Osteoblast (primary cell): ENCODE results near the gene GDI2. TPM values are rescaled to one million over a fixed set of nuclear protein-coding genes. Genes with fewer than 3 reads are reported as not detected.

Source experiments
- DNase-seq: peaks from one replicate; pipeline ENCODE4 v3.0.0; 2011; ENCODE audit warnings: low spot score, mixed read lengths; ENCODE audit not compliant: insufficient read length; ENCODE audit errors: missing footprints
- H2AFZ ChIP-seq: 2 replicates; pipeline ENCODE4 v1.6.0; 2011; ENCODE audit warnings: mild to moderate bottlenecking, low read length
- H3K27ac ChIP-seq: 2 replicates; pipeline ENCODE4 v1.5.1; 2011; ENCODE audit warnings: mild to moderate bottlenecking, low read depth, low read length, moderate library complexity
- H3K27me3 ChIP-seq: 2 replicates; pipeline ENCODE4 v1.6.0; 2012; ENCODE audit warnings: mild to moderate bottlenecking, control low read depth, inconsistent platforms, low read length, moderate library complexity; ENCODE audit not compliant: insufficient read depth
- H3K36me3 ChIP-seq: 2 replicates; pipeline ENCODE4 v1.5.1; 2011; ENCODE audit warnings: mild to moderate bottlenecking, low read length, control low read depth, moderate library complexity; ENCODE audit not compliant: insufficient read depth
- H3K4me1 ChIP-seq: 2 replicates; pipeline ENCODE4 v1.5.1; 2011; ENCODE audit warnings: mild to moderate bottlenecking, low read length, control low read depth, moderate library complexity; ENCODE audit not compliant: insufficient read depth
- H3K4me2 ChIP-seq: 2 replicates; pipeline ENCODE4 v1.6.0; 2011; ENCODE audit warnings: mild to moderate bottlenecking, low read length; ENCODE audit not compliant: insufficient read depth
- H3K4me3 ChIP-seq: fragments of 200-600 bp; sonication (generic); 3 replicates; pipeline ENCODE4 v1.5.1; 2012; ENCODE audit warnings: mild to moderate bottlenecking, low read length, inconsistent platforms; ENCODE audit not compliant: insufficient read depth
- H3K79me2 ChIP-seq: 2 replicates; pipeline ENCODE4 v1.6.0; 2012; ENCODE audit warnings: mild to moderate bottlenecking, low read length, control low read depth, inconsistent platforms; ENCODE audit not compliant: insufficient read depth
- H3K9me3 ChIP-seq: 2 replicates; pipeline ENCODE4 v1.5.1; 2011; ENCODE audit warnings: low read depth, low read length, control low read depth
- H4K20me1 ChIP-seq: 2 replicates; pipeline ENCODE4 v1.6.0; 2012; ENCODE audit warnings: mild to moderate bottlenecking, low read length, control low read depth; ENCODE audit not compliant: insufficient read depth
- total RNA-seq: library from RNA; depleted of rRNA; stranded (reverse); fragments of >200 nt; gene quantifications from 2 replicates; pipeline ENCODE4 v1.2.3, GENCODE V29; 2012
- TF ChIP-seq, protein P1 (sequence below): IDR thresholded peaks from 2 replicates; pipeline ENCODE4 v1.5.1; 2011; ENCODE audit warnings: mild to moderate bottlenecking, low read depth, low read length, moderate library complexity; ENCODE audit errors: extremely low read depth

Gene GDI2
- total RNA-seq, result 684 and 730 TPM in 2 replicates

DNA sequence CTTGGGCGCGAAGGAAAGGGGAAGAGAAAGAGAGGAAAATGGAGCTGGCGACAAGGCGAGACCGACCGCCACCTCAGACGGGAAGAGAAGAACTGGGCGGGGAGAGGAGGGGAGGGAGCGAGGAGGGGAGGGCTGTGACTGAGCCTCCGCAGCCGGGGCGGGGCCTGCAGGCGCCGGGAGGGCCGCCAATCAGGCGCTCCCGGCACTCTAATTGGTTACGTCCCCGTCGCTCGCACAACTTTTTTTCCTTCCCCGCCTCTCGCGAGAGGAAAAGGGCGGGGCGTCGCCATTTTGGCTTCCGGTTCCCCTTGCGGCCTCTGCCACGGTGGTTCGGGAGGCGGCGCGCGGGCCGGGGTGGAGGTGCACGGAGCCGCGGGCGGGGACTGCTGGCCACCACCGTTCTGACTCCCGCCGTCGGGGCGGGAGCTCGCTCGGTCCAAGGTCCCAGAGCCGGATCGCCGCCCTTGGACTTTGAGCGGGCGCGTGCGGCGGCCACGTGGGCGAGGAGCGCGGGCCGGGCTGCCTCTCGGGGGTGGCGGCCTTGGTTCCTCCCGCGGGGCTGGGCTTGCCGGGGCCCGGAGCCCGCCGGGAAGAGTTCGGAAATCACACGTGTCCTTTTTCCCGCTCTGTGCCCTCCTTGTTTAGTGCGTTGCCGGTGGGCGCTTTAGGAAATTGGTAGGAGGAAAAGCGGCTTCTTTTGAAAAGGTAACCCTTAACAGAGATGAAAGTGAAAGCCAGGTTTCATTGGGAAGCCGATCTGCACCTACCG is at the start of gene GDI2:
Gene GDI2, minus strand, starts transcription at position 94 of the 769 bp plus-strand sequence. CDS start 176 bp downstream, outside the sequence.
- Histone ChIP-seq H3K79me2 (peaks cover 55% of the 10 kb centered on the region), H3K4me3 (peak within 1 kb of the TSS; percentile 98), H3K27ac (peak within 1 kb of the TSS; percentile 88), H3K27me3 (no peaks in the 10 kb centered on the region), H3K4me1 (peaks cover 34% of the 10 kb centered on the region), H4K20me1 (peaks cover 39% of the 10 kb centered on the region), H3K4me2 (peak within 1 kb of the TSS; percentile 95), H2AFZ (peak within 1 kb of the TSS; percentile 91), H3K36me3 (no peaks in the 10 kb centered on the region), H3K9me3 (no peaks in the 10 kb centered on the region)
- DNase-seq, result peak; percentile 99
- TF ChIP-seq, protein P1, sequence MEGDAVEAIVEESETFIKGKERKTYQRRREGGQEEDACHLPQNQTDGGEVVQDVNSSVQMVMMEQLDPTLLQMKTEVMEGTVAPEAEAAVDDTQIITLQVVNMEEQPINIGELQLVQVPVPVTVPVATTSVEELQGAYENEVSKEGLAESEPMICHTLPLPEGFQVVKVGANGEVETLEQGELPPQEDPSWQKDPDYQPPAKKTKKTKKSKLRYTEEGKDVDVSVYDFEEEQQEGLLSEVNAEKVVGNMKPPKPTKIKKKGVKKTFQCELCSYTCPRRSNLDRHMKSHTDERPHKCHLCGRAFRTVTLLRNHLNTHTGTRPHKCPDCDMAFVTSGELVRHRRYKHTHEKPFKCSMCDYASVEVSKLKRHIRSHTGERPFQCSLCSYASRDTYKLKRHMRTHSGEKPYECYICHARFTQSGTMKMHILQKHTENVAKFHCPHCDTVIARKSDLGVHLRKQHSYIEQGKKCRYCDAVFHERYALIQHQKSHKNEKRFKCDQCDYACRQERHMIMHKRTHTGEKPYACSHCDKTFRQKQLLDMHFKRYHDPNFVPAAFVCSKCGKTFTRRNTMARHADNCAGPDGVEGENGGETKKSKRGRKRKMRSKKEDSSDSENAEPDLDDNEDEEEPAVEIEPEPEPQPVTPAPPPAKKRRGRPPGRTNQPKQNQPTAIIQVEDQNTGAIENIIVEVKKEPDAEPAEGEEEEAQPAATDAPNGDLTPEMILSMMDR, result no peak

DNA sequence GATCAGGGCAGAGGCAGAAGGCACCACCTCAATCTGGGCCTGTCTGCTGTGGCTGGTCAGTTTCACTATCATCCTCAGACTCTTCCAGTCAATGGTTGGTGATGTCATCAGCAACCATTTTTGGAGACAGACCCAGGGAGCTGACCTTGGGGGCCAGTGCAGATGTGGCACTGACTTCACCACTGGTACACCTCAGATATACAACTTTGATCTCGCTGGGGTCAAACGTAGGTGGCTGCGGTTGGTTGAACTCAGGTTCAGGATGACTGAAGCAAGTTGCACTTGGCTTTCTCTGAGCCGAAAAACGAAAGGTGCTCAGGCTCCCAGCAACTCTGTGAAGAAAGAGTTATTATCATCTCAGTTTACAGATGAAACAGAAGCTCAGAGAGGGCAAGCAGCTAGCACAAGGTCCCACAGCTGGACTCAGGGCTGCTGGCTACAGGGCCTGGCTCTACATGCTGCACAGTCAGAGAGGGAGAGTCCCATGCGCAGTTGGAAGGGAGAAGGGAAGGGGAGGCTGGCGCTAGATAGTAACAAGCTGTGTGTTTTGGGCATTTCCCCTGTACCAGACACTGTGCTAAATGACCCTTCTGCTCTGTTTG is 49.2 kb upstream of the GDI2 start:
- Histone ChIP-seq H3K27ac (peak overlapping the region; percentile 80), H2AFZ (no peak overlapping the region), H3K27me3 (no peaks in the 10 kb centered on the region), H3K4me2 (no peak overlapping the region), H3K9me3 (no peaks in the 10 kb centered on the region), H3K4me3 (no peak overlapping the region), H3K36me3 (no peaks in the 10 kb centered on the region), H3K4me1 (peaks cover 7% of the 10 kb centered on the region), H4K20me1 (no peaks in the 10 kb centered on the region), H3K79me2 (no peaks in the 10 kb centered on the region)
- no peak for DNase-seq
- TF ChIP-seq, protein P1, result no peak

DNA sequence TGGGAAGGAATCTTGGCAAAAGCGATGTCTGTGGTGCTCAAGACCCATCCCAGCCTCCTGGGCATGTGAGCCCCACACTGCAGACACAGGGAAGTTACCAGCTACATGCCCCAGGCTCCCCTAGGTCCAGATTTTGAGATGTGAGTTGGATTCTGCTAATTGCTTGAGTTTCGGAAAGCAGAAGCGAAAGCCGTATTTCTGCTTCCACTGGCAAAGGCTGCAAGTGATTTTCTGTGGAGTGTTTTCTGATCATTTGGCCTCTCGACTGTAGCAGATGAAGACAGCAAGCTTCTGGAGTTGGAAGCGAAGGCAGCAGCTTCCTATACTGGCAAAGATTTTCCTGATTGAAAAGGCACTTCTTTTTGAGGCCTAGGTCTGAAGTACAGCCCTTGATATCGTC is 46.8 kb upstream of the GDI2 start:
- Histone ChIP-seq H3K27me3 (peaks cover 5% of the 10 kb centered on the region), H3K4me3 (no peak overlapping the region), H3K36me3 (no peaks in the 10 kb centered on the region), H2AFZ (no peak overlapping the region), H3K79me2 (no peaks in the 10 kb centered on the region), H3K4me2 (no peak overlapping the region), H4K20me1 (no peaks in the 10 kb centered on the region), H3K9me3 (no peaks in the 10 kb centered on the region), H3K27ac (no peak overlapping the region), H3K4me1 (peaks cover 7% of the 10 kb centered on the region)
- TF ChIP-seq, protein P1, result no peak
- no peak for DNase-seq

DNA sequence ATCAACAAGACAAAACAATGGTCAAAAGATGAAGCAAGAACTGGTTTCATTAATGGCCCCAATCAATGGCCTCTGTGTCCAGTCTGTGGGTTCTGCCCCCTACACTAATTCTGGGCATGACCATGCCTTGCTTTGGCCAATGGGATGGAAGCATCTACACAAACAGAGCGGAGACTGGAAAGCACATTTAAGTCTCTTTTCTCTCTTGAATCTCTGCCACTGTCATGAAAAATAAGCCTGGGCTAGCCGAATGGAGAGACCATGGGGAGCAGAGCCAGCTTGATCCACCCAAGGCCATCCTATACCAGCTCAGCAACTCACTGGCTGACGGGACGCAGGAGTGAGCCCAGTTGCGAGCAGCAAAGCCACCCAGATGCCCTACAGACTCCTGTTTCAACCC is 45.6 kb upstream of the GDI2 start:
- Histone ChIP-seq H3K27ac (no peak overlapping the region), H2AFZ (no peak overlapping the region), H3K9me3 (no peaks in the 10 kb centered on the region), H3K27me3 (peaks cover 5% of the 10 kb centered on the region), H4K20me1 (no peaks in the 10 kb centered on the region), H3K4me1 (peaks cover 7% of the 10 kb centered on the region), H3K36me3 (no peaks in the 10 kb centered on the region), H3K4me2 (no peak overlapping the region), H3K4me3 (no peak overlapping the region), H3K79me2 (no peaks in the 10 kb centered on the region)
- DNase-seq, result no peak
- TF ChIP-seq, protein P1, result no peak
